Neutrophil (primary cell): ENCODE data around the gene NOD1.

ENCODE experiments used
- H3K27ac ChIP-seq: fragments of 200-600 bp; sonication (generic); 2 replicates; pipeline ENCODE4 v1.5.1; 2016; ENCODE audit warnings: mild to moderate bottlenecking, moderate library complexity
- H3K27me3 ChIP-seq: fragments of 200-600 bp; sonication (generic); 2 replicates; pipeline ENCODE4 v1.6.0; 2016; ENCODE audit warnings: mild to moderate bottlenecking
- H3K36me3 ChIP-seq: fragments of 200-600 bp; sonication (generic); 2 replicates; pipeline ENCODE4 v1.5.1; 2017
- H3K4me1 ChIP-seq, 2 experiments: fragments of 200-600 bp in 1 of 2; sonication (generic) in 1 of 2; 1 replicate in 1 of 2; 2 replicates in 1 of 2; pipeline versions ENCODE4 v1.5.1 to v1.6.1; 2013 to 2016; ENCODE audit warnings: low read depth in 1 of 2, low read length in 1 of 2, mild to moderate bottlenecking in 1 of 2, moderate library complexity in 1 of 2; ENCODE audit not compliant: control insufficient read depth in 1 of 2, insufficient read depth in 1 of 2
- H3K4me3 ChIP-seq, 2 experiments: fragments of 200-600 bp in 1 of 2; sonication (generic) in 1 of 2; 1 replicate in 1 of 2; 2 replicates in 1 of 2; pipeline ENCODE4 v1.5.1; 2013 to 2016; ENCODE audit warnings: low read depth in 1 of 2, low read length in 1 of 2, mild to moderate bottlenecking in 1 of 2, moderate library complexity in 1 of 2
- H3K9me3 ChIP-seq: fragments of 200-600 bp; sonication (generic); 2 replicates; pipeline ENCODE4 v1.5.1; 2016
- TF ChIP-seq, protein P1 (sequence below): fragments of 200-600 bp; sonication (generic); IDR thresholded peaks from 2 replicates; pipeline ENCODE4 v1.5.1; 2016; ENCODE audit warnings: antibody characterized with exemption

NOD1 gene

DNA sequence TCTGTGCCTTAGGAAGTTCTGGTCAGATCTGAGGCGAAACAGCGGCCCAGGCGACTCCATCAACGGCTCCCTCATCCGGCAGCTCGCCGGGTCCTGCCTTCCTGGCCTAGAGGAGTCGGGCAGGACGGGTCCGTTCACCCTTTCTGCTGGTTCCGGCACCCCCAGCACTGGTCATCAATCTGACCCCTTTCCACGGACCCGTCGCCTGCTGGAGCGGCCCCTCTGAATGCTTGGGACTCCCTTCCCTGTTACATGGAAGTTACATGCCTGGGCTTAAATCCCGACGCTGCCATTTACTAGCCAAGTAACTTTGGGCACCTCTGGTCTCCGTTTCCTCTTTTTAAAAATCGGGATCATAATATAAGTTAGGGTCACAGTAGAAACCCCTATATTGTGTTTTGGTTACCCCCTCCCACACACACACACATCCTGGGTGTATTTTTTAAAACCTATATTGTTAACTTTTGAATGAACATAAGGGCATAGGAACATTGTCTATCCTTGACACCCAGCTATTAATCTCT lies 26.7 kb upstream of the NOD1 start:
- no peaks in the 10 kb centered on the region for H3K9me3 ChIP-seq
- H3K4me1 ChIP-seq, result peaks cover 19 to 24% of the 10 kb centered on the region in 2 experiments
- peak overlapping the region; percentile 90 to 94 for H3K4me3 ChIP-seq
- TF ChIP-seq, protein P1, sequence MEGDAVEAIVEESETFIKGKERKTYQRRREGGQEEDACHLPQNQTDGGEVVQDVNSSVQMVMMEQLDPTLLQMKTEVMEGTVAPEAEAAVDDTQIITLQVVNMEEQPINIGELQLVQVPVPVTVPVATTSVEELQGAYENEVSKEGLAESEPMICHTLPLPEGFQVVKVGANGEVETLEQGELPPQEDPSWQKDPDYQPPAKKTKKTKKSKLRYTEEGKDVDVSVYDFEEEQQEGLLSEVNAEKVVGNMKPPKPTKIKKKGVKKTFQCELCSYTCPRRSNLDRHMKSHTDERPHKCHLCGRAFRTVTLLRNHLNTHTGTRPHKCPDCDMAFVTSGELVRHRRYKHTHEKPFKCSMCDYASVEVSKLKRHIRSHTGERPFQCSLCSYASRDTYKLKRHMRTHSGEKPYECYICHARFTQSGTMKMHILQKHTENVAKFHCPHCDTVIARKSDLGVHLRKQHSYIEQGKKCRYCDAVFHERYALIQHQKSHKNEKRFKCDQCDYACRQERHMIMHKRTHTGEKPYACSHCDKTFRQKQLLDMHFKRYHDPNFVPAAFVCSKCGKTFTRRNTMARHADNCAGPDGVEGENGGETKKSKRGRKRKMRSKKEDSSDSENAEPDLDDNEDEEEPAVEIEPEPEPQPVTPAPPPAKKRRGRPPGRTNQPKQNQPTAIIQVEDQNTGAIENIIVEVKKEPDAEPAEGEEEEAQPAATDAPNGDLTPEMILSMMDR, result no peak
- no peaks in the 10 kb centered on the region for H3K27me3 ChIP-seq
- no peaks in the 10 kb centered on the region for H3K36me3 ChIP-seq
- H3K27ac ChIP-seq, result peak overlapping the region; percentile 46

DNA sequence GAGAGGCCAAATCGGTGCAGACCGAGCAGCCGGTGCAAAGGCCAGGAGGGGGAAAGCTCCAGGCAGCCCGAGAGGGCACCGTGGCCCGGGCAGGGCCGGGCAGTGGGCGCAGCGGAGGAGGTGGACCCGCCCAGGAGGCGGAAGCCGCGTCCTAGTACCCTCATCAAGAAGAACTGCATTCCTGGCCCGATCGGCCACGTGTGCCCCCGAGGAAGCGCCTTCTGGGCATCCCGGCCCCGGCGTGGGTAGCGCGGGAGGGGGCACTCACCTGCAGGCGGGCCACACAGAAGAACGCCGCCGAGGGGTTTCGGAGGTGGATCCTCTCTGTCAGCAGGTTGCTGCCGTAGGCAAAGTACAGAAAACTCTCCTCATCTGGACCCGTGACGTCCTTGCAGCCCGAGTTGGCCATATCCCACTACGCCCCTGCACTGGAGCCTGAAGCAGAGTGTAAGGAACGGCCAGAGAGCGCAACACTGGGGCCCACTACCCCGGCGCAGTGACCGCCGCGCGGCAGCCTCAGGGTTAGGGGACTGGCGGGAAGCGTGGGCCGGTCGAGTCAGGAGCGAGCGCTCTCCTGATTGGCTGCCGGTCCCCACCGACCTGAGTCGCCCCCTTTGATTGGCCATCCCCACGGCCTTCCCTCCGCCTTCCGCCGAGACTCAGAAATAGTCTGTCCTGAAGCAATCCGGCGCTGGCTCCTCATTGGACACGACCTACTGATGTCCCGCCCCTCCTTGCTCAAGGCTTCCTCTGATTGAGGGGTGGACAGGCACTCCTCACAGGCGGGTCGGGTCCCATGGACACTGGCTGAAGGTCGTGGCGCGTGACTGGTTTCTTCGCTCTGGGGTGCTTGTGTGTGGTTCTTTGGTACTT lies 26.0 kb upstream of the NOD1 start, which contains the start of gene GGCT:
Gene GGCT (minus strand): TSS at position 529 of the 873 bp plus-strand sequence. CDS start 120 bp downstream, at position 409.
- TF ChIP-seq, protein P1, result peak; percentile 4
- Histone ChIP-seq H3K4me1 (peaks cover 19 to 24% of the 10 kb centered on the region in 2 experiments), H3K4me3 (peak within 1 kb of the TSS; percentile 90 to 94), H3K27me3 (no peaks in the 10 kb centered on the region), H3K9me3 (no peaks in the 10 kb centered on the region), H3K27ac (peak within 1 kb of the TSS; percentile 46), H3K36me3 (no peaks in the 10 kb centered on the region)

DNA sequence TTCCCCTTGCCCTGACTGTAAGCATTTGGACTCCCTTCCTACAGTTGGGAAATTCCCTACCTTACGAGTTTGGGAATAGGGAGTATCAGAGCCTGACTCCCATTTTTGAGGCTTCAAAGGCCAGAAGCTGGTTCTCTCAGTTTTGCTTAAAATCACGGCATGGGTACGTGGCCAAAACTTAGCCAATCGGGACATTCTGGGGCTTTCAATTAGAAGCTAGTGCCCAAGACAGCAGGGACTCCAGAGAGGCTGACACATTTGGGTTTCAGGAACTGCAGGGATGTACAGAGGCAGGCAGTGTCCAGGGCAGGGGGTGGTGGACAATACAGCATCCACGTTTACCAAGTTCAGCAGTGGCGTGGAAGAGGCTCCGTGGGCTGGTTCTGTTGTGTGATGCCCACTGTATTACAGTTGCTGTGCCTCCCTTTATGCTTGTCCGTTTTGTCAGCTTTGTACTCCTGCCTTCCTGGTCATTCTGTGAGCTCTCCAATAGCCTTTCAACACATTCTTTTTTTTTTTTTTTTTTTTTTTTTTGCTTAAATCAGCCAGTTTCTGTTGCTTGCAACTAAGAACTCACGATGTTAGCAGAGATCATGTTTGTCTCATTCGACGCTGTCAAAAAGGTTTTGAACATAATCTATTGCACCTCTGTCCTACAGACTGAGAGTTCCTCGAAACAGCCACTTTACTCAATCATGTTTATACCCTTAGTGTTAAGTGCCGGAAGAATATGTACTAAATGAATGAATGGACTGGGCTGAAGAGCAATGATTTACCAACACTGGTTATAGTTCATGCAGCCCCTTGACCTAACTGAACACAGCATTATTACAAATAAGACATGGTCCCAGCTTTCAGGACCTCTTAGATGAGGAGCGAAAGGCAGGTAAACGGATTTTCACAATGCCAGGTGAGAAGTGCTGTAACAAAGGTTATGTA lies 25.0 kb upstream of the NOD1 start:
- TF ChIP-seq, protein P1, result no peak
- peak overlapping the region; percentile 46 for H3K27ac ChIP-seq
- H3K36me3 ChIP-seq, result no peaks in the 10 kb centered on the region
- H3K9me3 ChIP-seq, result no peaks in the 10 kb centered on the region
- H3K4me3 ChIP-seq, result peak overlapping the region; percentile 90 to 94
- H3K27me3 ChIP-seq, result no peaks in the 10 kb centered on the region
- H3K4me1 ChIP-seq, result peaks cover 19 to 24% of the 10 kb centered on the region in 2 experiments

DNA sequence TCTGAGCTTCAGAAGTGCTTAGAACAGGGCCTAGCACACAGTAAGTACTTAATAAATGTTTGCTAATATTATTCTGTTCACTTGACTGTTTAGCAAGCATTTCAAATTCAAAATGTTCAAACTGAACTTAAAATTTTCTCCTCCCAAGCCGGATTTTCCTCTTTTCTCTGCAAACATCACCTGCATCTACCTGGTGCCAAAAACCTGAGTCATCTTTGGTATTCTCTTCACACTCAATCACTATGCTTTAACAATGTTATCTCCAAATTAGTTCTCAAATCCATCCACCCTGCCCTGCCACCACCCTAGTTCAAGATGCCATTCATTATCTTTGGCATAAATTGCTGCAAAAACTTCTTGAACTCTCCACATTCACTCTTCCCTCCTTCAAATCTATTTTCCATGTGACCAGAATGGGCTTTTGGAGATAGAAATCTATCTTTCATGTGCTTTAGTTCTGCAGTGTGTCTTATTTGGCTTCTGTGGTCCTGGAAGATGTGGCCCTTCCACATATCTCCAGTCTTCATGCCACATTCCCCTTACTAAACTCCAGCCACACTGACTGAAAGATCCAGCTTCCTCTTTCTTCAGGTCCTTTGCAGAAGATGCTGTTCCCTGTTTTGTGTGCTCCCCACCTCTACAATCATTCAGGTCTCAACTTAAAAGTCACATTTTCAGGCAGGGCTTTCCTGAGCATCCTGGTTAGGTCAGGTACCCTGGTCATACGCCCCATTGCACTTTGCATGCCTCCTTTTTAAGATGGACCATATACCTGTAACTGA lies 24.1 kb upstream of the NOD1 start:
- Histone ChIP-seq H3K4me1 (peaks cover 19 to 24% of the 10 kb centered on the region in 2 experiments), H3K36me3 (no peaks in the 10 kb centered on the region), H3K27me3 (no peaks in the 10 kb centered on the region), H3K27ac (peak overlapping the region; percentile 17), H3K4me3 (no peak overlapping the region), H3K9me3 (no peaks in the 10 kb centered on the region)
- TF ChIP-seq, protein P1, result no peak

DNA sequence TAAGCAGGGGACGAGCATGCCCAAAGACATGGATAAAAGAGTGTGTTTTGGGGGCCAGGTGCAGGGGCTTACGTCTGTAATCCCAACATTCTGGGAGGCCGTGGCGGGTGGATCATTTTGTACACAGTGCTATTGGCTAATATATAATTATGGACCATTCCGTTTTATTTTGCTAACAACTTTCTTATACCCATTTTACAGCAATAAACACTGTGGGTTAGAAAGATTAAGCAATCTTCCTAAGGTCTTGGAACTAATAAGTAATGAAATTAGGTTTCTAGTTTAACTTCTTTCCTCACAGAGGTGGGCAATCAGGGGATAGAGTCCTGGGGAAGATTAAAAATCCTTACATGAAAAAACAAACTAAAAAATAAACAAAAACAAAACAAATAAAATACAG lies 22.7 kb upstream of the NOD1 start:
- TF ChIP-seq, protein P1, result no peak
- no peaks in the 10 kb centered on the region for H3K9me3 ChIP-seq
- H3K36me3 ChIP-seq, result no peaks in the 10 kb centered on the region
- H3K27ac ChIP-seq, result no peak overlapping the region
- no peak overlapping the region for H3K4me3 ChIP-seq
- no peaks in the 10 kb centered on the region for H3K27me3 ChIP-seq
- peaks cover 19 to 24% of the 10 kb centered on the region in 2 experiments for H3K4me1 ChIP-seq
